CD14-positive monocyte (primary cell): ENCODE results near the gene HECTD4. TPM values are rescaled to one million over a fixed set of nuclear protein-coding genes. Genes with fewer than 3 reads are reported as not detected.
"Not testable (repeated sequence)": the region's sequence is repeated elsewhere in the genome, so short reads cannot be mapped to it uniquely, and the experiment has no call there.

Source experiments
- DNase-seq, 3 donors: peaks; one replicate each; pipeline ENCODE4 v3.0.0-alpha.2; 2011 to 2022
- H2AFZ ChIP-seq: 2 replicates; pipeline ENCODE4 v1.6.0; 2012; ENCODE audit warnings: mild to moderate bottlenecking, low read depth, low read length, inconsistent platforms; ENCODE audit not compliant: insufficient read depth, poor library complexity, severe bottlenecking
- H3K27ac ChIP-seq, 2 donors: 1 replicate in 1 of 2; 2 replicates in 1 of 2; pipeline ENCODE4 v1.5.1; 2012 to 2013; ENCODE audit warnings: low read length in 2 of 2, control low read depth in 1 of 2, inconsistent platforms in 1 of 2, low read depth in 1 of 2, mild to moderate bottlenecking in 1 of 2
- H3K27me3 ChIP-seq, 2 donors: one replicate each; pipeline versions ENCODE4 v1.6.0 to v1.6.1; 2011 to 2013; ENCODE audit warnings: low read length in 2 of 2; ENCODE audit not compliant: control insufficient read depth in 2 of 2, insufficient read depth in 2 of 2
- H3K36me3 ChIP-seq, 2 donors: replicated peaks in 1 of 2; 1 replicate in 1 of 2; 2 replicates in 1 of 2; pipeline versions ENCODE4 v1.5.1 to v1.6.1; 2012 to 2013; ENCODE audit warnings: low read length in 2 of 2, control low read depth in 1 of 2, inconsistent platforms in 1 of 2, mild to moderate bottlenecking in 1 of 2; ENCODE audit not compliant: insufficient read depth in 2 of 2, control insufficient read depth in 1 of 2
- H3K4me1 ChIP-seq, 2 donors: 1 replicate in 1 of 2; 2 replicates in 1 of 2; pipeline versions ENCODE4 v1.5.1 to v1.6.1; 2012 to 2013; ENCODE audit warnings: low read length in 2 of 2, control low read depth in 1 of 2, inconsistent platforms in 1 of 2, mild to moderate bottlenecking in 1 of 2, moderate library complexity in 1 of 2; ENCODE audit not compliant: insufficient read depth in 2 of 2, control insufficient read depth in 1 of 2
- H3K4me2 ChIP-seq: replicated peaks from 2 replicates; pipeline ENCODE3; 2012; ENCODE audit warnings: low read length, moderate library complexity, mild to moderate bottlenecking; ENCODE audit not compliant: poor library complexity, severe bottlenecking; ENCODE audit errors: extremely low read depth
- H3K4me3 ChIP-seq, 3 experiments: fragments of 200-600 bp in 1 of 3; sonication (generic) in 1 of 3; replicated peaks in 1 of 3; 1 replicate in 2 of 3; 2 replicates in 1 of 3; pipeline ENCODE4 v1.5.1; 2011 to 2013; ENCODE audit warnings: low read length in 3 of 3, mild to moderate bottlenecking in 3 of 3, control low read depth in 2 of 3, low read depth in 2 of 3, inconsistent platforms in 1 of 3, moderate library complexity in 1 of 3
- H3K79me2 ChIP-seq: 2 replicates; pipeline ENCODE4 v1.6.0; 2012; ENCODE audit warnings: mild to moderate bottlenecking, control low read depth, inconsistent platforms, low read length, moderate library complexity; ENCODE audit not compliant: insufficient read depth
- H3K9ac ChIP-seq: 2 replicates; pipeline ENCODE4 v1.6.0; 2017; ENCODE audit warnings: low read length, mild to moderate bottlenecking; ENCODE audit not compliant: insufficient read depth, poor library complexity, severe bottlenecking
- H3K9me3 ChIP-seq, 2 donors: replicated peaks in 1 of 2; 1 replicate in 1 of 2; 2 replicates in 1 of 2; pipeline versions ENCODE4 v1.5.1 to v1.6.1; 2012 to 2013; ENCODE audit warnings: low read length in 2 of 2, control low read depth in 1 of 2; ENCODE audit not compliant: control insufficient read depth in 1 of 2, insufficient read depth in 1 of 2
- H4K20me1 ChIP-seq: 2 replicates; pipeline ENCODE4 v1.6.0; 2012; ENCODE audit warnings: mild to moderate bottlenecking, low read length, control low read depth, moderate library complexity; ENCODE audit not compliant: insufficient read depth
- H3K27ac Mint-ChIP-seq, 7 donors: one replicate each; pipeline ENCODE4 v1.8.0; 2020; ENCODE audit warnings: mild to moderate bottlenecking in 7 of 7, mixed read lengths in 7 of 7, moderate library complexity in 6 of 7, inconsistent platforms in 2 of 7
- H3K27me3 Mint-ChIP-seq, 3 donors: one replicate each; pipeline ENCODE4 v1.8.0; 2021 to 2022; ENCODE audit warnings: low read depth in 3 of 3, mild to moderate bottlenecking in 3 of 3, mixed read lengths in 3 of 3, moderate library complexity in 3 of 3, inconsistent platforms in 1 of 3
- H3K36me3 Mint-ChIP-seq, 2 donors: one replicate each; pipeline ENCODE4 v1.8.0; 2020; ENCODE audit warnings: mixed read lengths in 2 of 2, inconsistent platforms in 1 of 2, mild to moderate bottlenecking in 1 of 2
- H3K4me1 Mint-ChIP-seq: one replicate; pipeline ENCODE4 v1.8.0; 2020; ENCODE audit warnings: mild to moderate bottlenecking, mixed read lengths
- H3K4me3 Mint-ChIP-seq, 2 donors: one replicate each; pipeline ENCODE4 v1.8.0; 2020; ENCODE audit warnings: mild to moderate bottlenecking in 2 of 2, mixed read lengths in 2 of 2, moderate library complexity in 1 of 2
- H3K9me3 Mint-ChIP-seq, 7 donors: one replicate each; pipeline ENCODE4 v1.8.0; 2020 to 2022; ENCODE audit warnings: mixed read lengths in 7 of 7, mild to moderate bottlenecking in 6 of 7, moderate library complexity in 6 of 7, inconsistent platforms in 2 of 7
- CTCF ChIP-seq: fragments of 200-600 bp; IDR thresholded peaks from one replicate; pipeline ENCODE4 v1.8.0; 2022; ENCODE audit warnings: antibody characterized with exemption, mild to moderate bottlenecking
- WGBS: methylation state at CpG from one replicate; pipeline ENCODE4 v1.1.5; 2013; ENCODE audit warnings: missing lambda C conversion rate; ENCODE audit not compliant: insufficient coverage; 5-methylcytosine and 5-hydroxymethylcytosine counted together
- intact Hi-C, 2 donors: fragments of 100-400 bp; cut with micrococcal nuclease; formaldehyde crosslinking; loops; one replicate each; pipeline versions ENCODE4 v1.15.0 to v1.15.1; 2023
- polyA plus RNA-seq, 3 donors: library from polyadenylated mRNA; depleted of rRNA in 1 of 3; unstranded in 2 of 3; stranded (reverse) in 1 of 3; fragments of 300-500 nt in 2 of 3; fragments of >200 nt in 1 of 3; fragmentation: Illumina TruSeq in 2 of 3; gene quantifications; 1 replicate in 2 of 3; 2 replicates in 1 of 3; pipeline ENCODE4 v1.2.3, GENCODE V29; 2012 to 2021
- small RNA-seq: library from RNA; depleted of rRNA; stranded (forward); fragments of <200 nt; gene quantifications from one replicate; pipeline ENCODE3, GENCODE V24; 2012; ENCODE audit warnings: low read depth; ENCODE audit not compliant: insufficient read length

HECTD4 gene
- polyA plus RNA-seq, 3 donors: 0.73 to 18.3 (median 2.4) TPM

- intact Hi-C loops: loop anchor here in 1 of 2 donors (10.0 kb wide), 1 partner anchor 97 kb away; the partner anchor contains the start of genes ERP29 and TMEM116
- no peak overlapping the region for H3K4me3 Mint-ChIP-seq
- no peaks in the 10 kb centered on the region for H3K36me3 Mint-ChIP-seq
Measured at GRCh38 chr12:112111931-112112330, 270.3 kb downstream of the HECTD4 start.

GRCh38 chr12:112110787-112111662, 271.2 kb downstream of the HECTD4 start:
- H3K9ac ChIP-seq, DNase-seq, H3K27ac Mint-ChIP-seq, H3K4me3 ChIP-seq, H3K4me2 ChIP-seq, H3K9me3 Mint-ChIP-seq, H3K27me3 Mint-ChIP-seq, H3K36me3 Mint-ChIP-seq, H3K9me3 ChIP-seq, H3K27me3 ChIP-seq, H3K27ac ChIP-seq, H3K36me3 ChIP-seq, H2AFZ ChIP-seq, H3K4me3 Mint-ChIP-seq: not testable (repeated sequence)
- WGBS: 98% methylated on average over 10 of the region's 20 CpGs
- Histone ChIP-seq H4K20me1 (peaks cover 22% of the 10 kb centered on the region), H3K79me2 (peaks cover 29% of the 10 kb centered on the region), H3K4me1 (peaks cover 30 to 37% of the 10 kb centered on the region in 2 donors)
- peaks cover 39% of the 10 kb centered on the region for H3K4me1 Mint-ChIP-seq
- intact Hi-C loops: loop anchor here in 1 of 2 donors (10.0 kb wide), 1 partner anchor 96 kb away; the partner anchor contains the start of genes ERP29 and TMEM116

More at GRCh38 chr12:112111931-112112330, 270.3 kb downstream of the HECTD4 start:
- Histone ChIP-seq H3K36me3 (no peaks in the 10 kb centered on the region), H3K9ac (no peak overlapping the region), H4K20me1 (peaks cover 13% of the 10 kb centered on the region), H3K4me3 (no peak overlapping the region), H3K79me2 (peaks cover 20% of the 10 kb centered on the region), H3K9me3 (no peaks in the 10 kb centered on the region), H3K27me3 (no peaks in the 10 kb centered on the region), H3K27ac (no peak overlapping the region), H2AFZ (no peak overlapping the region), H3K4me2 (no peak overlapping the region), H3K4me1 (peaks cover 31 to 39% of the 10 kb centered on the region in 2 donors)
- WGBS: no CpG with 5 or more reads among the region's 5 CpGs
- Mint-ChIP-seq H3K27ac (no peak overlapping the region), H3K9me3 (peaks cover 0 to 5% (median 0%) of the 10 kb centered on the region in 7 donors), H3K27me3 (peaks cover 0 to 1% (median 0%) of the 10 kb centered on the region in 3 donors), H3K4me1 (peaks cover 40% of the 10 kb centered on the region)
- DNase-seq: no peak
- TF ChIP-seq CTCF: no peak

Small RNAs within 50 kb of the gene (small RNA-seq; reads per million reads assigned to genes)
- gene RF00019: not detected

Other genes with a start within 250 kb of the HECTD4 start
- 1,000 to 10,000 TPM in 1 of 3 donors, 100 to 1,000 TPM in 2; 201 to 1,124 (median 259) TPM for gene RPL6, start 27.2 kb upstream of the HECTD4 start, polyA plus RNA-seq
- 10 to 100 TPM; 11.1 to 41.9 (median 28.8) TPM for gene PTPN11, start 36.5 kb upstream of the HECTD4 start, polyA plus RNA-seq